ENCODE results near the gene TMEM132D. TPM values are rescaled to one million over a fixed set of nuclear protein-coding genes. Genes with fewer than 3 reads are reported as not detected.

The TMEM132D gene
- total RNA-seq, 1 experiment from 2014 or later: not detected

DNA sequence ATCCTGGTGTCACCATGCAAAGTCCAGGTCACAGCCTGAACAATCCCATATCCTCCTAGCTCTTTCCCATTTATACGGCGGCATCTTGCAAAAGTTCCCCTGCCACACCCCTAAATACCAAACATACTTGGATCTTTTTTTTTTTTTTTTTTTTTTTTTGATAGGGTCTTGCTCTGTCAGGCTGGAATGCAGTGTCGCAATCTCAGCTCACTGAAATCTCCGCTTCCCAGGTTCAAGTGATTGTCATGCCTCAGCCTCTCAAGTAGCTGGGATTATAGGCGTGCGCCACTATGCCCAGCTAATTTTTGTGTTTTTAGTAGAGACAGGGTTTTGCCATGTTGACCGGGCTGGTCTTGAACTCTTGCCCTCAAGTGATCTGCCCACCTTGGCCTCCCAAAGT is 599.3 kb downstream of the TMEM132D start:
- peaks cover 43% of the 10 kb centered on the region for H3K9me3 ChIP-seq (ENCODE audit: low read depth, low read length, poor library complexity, severe bottlenecking)
- no peaks in the 10 kb centered on the region for H3K4me1 ChIP-seq (ENCODE audit: insufficient read depth, low read length, poor library complexity, severe bottlenecking)
- intact Hi-C loops (cut with micrococcal nuclease; ENCODE audit: unreplicated experiment): no loop called here
- H3K27me3 ChIP-seq (replicated peaks; ENCODE audit: insufficient read depth, low read depth, low read length, poor library complexity): no peaks in the 10 kb centered on the region
- POLR2A ChIA-PET (ENCODE audit: low non-redundant PET): no interaction called here
- H3K36me3 ChIP-seq (ENCODE audit: insufficient read depth, low read length, poor library complexity, severe bottlenecking): no peaks in the 10 kb centered on the region
- no peak overlapping the region for H3K27ac ChIP-seq (ENCODE audit: low read depth, low read length, poor library complexity, severe bottlenecking)
- CTCF ChIA-PET: no interaction called here
- no peak for TF ChIP-seq EZH2 (IDR thresholded peaks at IDR 0.05; ENCODE audit: borderline replicate concordance, low read depth, low read length, poor library complexity, severe bottlenecking)
- no peak for TF ChIP-seq CTCF (conservative IDR thresholded peaks at IDR 0.05; ENCODE audit: low read depth, low read length)
- no peak overlapping the region for H3K4me3 ChIP-seq (ENCODE audit: low read depth, low read length, poor library complexity, severe bottlenecking)
- DNase-seq (ENCODE audit: low spot score): no peak
- BruUV-seq (replicated peaks): no TSS peak

- no peak for DNase-seq (ENCODE audit: low spot score)
- POLR2A ChIA-PET (ENCODE audit: low non-redundant PET): no interaction called here
- H3K27me3 ChIP-seq (replicated peaks; ENCODE audit: insufficient read depth, low read depth, low read length, poor library complexity): no peaks in the 10 kb centered on the region
- intact Hi-C loops (cut with micrococcal nuclease; ENCODE audit: unreplicated experiment): no loop called here
- peaks cover 35% of the 10 kb centered on the region for H3K9me3 ChIP-seq (ENCODE audit: low read depth, low read length, poor library complexity, severe bottlenecking)
- BruUV-seq (replicated peaks): no TSS peak
- no peak overlapping the region for H3K27ac ChIP-seq (ENCODE audit: low read depth, low read length, poor library complexity, severe bottlenecking)
- TF ChIP-seq EZH2 (IDR thresholded peaks at IDR 0.05; ENCODE audit: borderline replicate concordance, low read depth, low read length, poor library complexity, severe bottlenecking): no peak
- TF ChIP-seq CTCF (conservative IDR thresholded peaks at IDR 0.05; ENCODE audit: low read depth, low read length): no peak
- CTCF ChIA-PET: no interaction called here
- H3K36me3 ChIP-seq (ENCODE audit: insufficient read depth, low read length, poor library complexity, severe bottlenecking): no peaks in the 10 kb centered on the region
- no peak overlapping the region for H3K4me3 ChIP-seq (ENCODE audit: low read depth, low read length, poor library complexity, severe bottlenecking)
- H3K4me1 ChIP-seq (ENCODE audit: insufficient read depth, low read length, poor library complexity, severe bottlenecking): no peaks in the 10 kb centered on the region
Measured at GRCh38 chr12:129300011-129300410, 603.8 kb downstream of the TMEM132D start.

- peaks cover 41% of the 10 kb centered on the region for H3K9me3 ChIP-seq (ENCODE audit: low read depth, low read length, poor library complexity, severe bottlenecking)
- no peaks in the 10 kb centered on the region for H3K4me1 ChIP-seq (ENCODE audit: insufficient read depth, low read length, poor library complexity, severe bottlenecking)
- H3K27ac ChIP-seq (ENCODE audit: low read depth, low read length, poor library complexity, severe bottlenecking): no peak overlapping the region
- H3K4me3 ChIP-seq (ENCODE audit: low read depth, low read length, poor library complexity, severe bottlenecking): no peak overlapping the region
- intact Hi-C loops (cut with micrococcal nuclease; ENCODE audit: unreplicated experiment): no loop called here
- CTCF ChIA-PET: no interaction called here
- no TSS peak for BruUV-seq (replicated peaks)
- H3K27me3 ChIP-seq (replicated peaks; ENCODE audit: insufficient read depth, low read depth, low read length, poor library complexity): no peaks in the 10 kb centered on the region
- POLR2A ChIA-PET (ENCODE audit: low non-redundant PET): no interaction called here
- no peaks in the 10 kb centered on the region for H3K36me3 ChIP-seq (ENCODE audit: insufficient read depth, low read length, poor library complexity, severe bottlenecking)
- DNase-seq (ENCODE audit: low spot score): no peak
- TF ChIP-seq EZH2 (IDR thresholded peaks at IDR 0.05; ENCODE audit: borderline replicate concordance, low read depth, low read length, poor library complexity, severe bottlenecking) (no peak), CTCF (conservative IDR thresholded peaks at IDR 0.05; ENCODE audit: low read depth, low read length) (no peak)
Measured at GRCh38 chr12:129298921-129299320, 604.9 kb downstream of the TMEM132D start.
